NCI-H2107 treated with DMSO at 0.1 percent for 48 hours (cell line): ENCODE measurements around the gene MAGOH.
"Not testable (repeated sequence)": the region's sequence is repeated elsewhere in the genome, so short reads cannot be mapped to it uniquely, and the experiment has no call there.

Experiments
- DNase-seq: peaks from one replicate; lab custom pipeline; 2025; ENCODE audit not compliant: unreplicated experiment; lab: John Stamatoyannopoulos, UW

Gene MAGOH

DNA sequence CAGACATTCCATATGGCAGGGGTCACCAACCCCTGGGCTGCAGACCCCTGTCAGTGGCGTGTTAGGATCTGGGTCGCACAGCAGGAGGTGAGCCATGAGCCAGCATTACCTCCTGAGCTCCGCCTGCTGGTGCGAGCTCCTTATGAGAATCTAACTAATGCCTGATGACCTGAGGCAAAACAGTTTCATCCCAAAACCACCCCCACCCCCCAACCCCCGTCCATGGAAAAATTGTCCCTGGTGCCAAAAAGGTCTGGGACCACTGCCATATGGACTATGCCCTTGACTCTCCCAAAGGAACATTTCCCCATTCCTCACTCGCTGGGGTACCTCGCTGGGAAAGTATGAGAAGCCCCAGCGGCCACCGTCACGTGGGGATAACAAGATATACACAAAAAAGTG, 48.1 kb downstream of the MAGOH start:
- no peak for DNase-seq

DNA sequence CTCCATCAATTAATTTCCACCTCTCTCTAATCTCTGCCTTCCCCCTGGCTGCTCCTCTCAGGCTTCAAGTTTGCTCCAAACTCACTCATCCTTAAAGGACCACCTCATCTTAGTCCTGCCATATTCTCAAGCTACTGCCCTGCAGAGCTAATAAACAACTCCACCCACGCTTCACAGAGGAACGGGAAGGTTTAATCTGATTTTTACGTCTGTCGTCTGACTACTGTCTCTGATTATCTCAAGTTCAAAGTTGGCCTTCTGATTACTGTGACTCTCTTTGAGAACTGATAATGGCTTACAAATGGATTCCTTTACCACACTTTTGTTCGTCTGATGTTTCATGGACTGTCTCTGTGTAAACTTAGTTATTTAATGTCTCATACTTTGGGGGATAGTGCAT, 49.3 kb downstream of the MAGOH start:
- no peak for DNase-seq

DNA sequence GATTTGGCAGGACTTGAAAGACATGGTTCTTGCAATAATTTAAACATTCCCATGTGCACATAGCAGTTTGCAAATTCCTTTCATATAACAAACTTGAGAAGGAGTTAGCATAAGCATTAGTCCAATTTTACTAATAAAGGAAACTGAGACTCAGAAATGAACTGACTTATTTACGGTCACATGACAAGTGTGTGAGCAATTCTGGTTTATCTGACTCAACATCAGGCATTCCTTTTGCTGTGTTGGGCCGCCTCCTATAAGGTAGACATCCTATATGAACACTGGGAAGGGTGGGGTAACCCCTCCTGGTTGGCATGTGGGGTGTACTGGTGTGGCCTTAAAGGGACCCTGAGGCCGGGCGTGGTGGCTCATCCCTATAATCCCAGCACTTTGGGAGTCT, 50.2 kb downstream of the MAGOH start:
- no peak for DNase-seq

DNA sequence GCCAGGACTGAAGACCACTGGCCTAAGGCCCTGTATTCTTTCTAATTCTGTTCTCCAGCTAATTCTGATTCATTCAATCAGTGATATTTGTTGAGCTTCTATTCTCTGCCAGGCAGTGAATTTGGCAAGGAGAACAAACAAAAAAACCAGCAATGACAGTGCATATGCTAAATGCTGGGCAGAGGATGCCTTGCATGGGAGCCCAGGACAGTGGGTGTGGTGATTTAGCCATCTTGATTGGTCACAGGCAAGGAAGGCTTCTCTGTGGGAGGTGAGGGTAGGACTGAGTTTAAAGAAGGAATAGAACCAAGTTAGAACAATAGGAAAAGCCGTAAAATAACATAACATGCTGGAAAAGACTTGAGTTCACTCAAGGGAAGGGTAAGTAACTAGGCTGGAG, 50.9 kb downstream of the MAGOH start:
- DNase-seq: no peak

DNA sequence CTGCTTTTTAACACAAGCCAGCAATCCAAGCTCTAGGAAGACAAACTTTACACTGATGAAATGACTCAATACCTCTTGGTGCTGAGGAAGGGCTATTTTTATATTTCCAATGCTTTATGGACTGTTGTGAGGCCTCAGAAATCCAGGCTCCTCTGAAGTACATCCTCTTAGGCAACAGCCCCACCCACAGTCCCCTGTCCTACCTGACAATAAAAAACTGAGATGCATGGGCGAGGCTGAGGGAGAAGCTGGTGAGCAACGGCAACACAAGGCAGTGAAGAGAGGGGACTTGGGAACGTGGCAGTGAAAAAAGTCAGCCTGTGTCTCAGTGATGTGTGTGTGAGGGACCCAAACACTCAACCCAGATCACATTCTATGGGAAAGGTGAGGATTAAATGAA, 51.8 kb downstream of the MAGOH start:
- DNase-seq: no peak

DNA sequence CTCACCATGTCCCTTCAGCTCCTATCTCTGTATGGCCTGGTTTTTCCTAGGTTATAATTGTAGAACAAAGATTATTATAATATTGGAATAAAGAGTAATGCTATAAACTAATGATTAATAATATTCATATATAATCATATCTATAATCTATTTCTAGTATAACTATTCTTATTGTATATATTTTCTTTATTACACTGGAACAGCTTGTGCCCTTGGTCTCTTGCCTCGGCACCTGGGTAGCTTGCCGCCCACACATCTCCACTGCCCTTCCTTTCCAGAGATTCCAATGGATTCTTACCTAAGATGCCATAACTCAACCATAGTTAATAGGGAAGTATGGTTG, 52.4 kb downstream of the MAGOH start:
- not testable (repeated sequence) for DNase-seq

DNA sequence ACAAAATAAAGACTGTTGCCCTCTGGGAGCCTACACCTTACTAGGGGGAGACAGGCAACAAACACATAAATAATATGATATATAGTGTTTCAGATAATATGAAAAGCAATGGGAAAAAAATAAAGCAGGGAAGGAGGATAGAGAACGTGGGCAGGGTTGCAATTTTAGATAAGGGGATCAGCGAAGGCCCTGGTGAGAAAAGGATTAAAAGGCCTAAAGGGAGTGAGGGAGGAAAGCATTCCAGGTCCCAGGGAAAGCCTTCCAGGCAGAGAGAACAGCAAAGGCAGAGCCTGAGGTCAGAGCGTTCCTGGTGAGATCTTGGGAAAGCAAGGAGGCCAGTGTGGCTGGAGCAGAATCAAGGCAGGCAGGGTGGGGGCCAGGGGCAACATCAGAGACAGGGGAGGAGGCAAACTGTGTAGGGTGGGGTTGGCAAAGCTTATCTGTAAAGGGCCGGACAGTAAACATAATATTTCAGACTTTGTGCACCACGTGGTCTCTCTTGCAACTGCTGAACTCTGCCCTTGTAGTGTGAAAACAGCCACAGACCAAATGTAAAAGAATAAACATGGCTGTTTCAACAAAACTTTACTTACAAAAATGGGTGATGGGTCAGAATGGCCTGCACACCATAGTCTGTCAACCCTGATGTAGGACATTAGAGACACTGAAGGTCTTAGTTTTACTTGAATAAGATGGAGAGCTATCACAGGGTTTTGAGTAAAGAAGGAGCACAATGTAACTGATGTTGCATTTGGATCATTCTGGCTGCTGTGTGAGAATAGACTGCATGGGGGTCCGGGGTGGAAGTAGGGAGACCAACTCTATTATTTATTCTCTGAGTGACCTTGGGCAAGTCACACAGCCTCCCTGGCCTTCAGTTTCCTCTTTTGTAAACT, 55.0 kb downstream of the MAGOH start:
- no peak for DNase-seq

DNA sequence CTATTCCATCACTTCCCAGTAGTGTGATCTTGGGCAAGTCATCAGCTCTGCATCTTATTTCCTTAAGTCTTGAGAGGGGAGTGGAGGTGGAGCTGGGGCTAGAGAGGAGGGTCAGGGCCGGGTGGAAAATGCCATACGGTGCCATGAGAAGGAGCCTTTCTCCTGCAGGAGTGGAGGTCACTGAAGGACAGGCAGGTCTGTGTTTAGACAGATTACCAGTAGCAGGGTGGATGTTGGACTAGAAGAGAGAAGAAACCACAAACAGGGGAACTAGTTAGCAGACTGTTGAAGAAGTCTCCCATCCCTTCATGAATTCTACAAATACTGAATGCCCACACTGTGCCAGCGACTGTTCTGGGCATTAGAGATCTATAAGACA, 55.6 kb downstream of the MAGOH start:
- DNase-seq: no peak

DNA sequence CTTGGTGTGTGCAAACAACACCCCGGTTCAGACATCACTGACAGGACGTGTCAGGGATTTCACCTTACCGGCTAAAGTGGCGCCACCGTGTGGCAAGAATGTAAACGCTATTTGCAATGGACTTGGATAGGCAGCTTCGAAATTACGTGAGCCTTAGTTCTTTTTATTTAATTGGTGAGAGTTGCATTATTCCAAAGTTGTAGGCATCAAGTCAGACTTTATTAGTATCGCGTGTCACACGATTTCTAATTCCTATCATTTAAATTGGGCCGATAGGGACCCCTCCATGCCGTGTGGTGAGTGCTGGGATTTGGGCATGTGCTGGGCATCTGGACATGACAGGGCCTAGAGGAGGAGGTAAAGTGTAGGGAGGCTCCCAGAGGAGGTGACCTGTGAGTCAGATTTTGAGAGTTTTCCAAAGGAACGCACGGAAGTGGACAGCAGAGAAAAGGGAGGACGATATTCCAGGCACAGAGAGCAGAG, 56.2 kb downstream of the MAGOH start:
- DNase-seq: peak; percentile 71

DNA sequence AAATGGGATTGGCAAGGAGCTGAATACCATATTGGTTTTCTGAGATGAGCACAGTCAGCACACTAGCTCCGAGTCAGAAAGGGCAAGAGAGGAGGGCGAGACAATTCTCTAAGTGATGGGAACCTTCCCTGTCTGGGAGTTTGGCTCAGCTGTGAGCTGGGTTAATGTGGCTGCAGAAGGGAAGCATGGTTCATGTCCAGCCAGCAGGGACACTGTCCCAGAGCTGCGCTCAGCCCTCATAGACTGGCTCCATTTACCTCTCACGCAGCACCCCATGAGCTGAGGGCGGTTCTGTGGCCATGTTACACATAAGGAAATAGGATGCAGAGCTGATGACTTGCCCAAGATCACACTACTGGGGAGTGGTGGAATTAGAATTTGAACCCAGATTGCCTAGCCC, 57.4 kb downstream of the MAGOH start:
- DNase-seq: no peak

DNA sequence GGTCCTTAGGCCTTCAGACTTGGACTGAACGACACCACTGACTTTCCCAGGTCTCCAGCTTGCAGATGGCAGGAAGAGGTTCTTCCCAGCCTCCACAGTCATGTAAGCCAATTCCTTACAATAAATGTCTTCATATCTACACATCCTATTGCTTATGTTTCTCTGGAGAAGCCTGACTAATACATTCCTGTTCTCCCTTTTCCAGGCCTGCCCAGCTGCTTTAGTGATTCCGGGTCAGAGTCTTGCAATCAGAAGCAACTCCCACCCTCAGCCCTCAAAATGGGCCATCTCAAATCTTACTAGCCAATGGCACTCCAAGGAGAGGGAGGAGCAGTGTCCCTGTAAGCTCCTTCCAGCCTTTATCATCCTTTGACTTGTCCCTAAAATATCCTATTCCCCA, 58.1 kb downstream of the MAGOH start:
- DNase-seq: no peak
